GM23248 (cell line): ENCODE measurements around the gene NR2C1. TPM values are rescaled to one million over a fixed set of nuclear protein-coding genes. Genes with fewer than 3 reads are reported as not detected.

Experiments used
- DNase-seq: peaks from one replicate; pipeline ENCODE4 v3.0.0-alpha.2; 2015
- H2AFZ ChIP-seq: fragments of 200-600 bp; sonication (generic); 2 replicates; pipeline ENCODE4 v1.6.1; 2016; ENCODE audit warnings: antibody characterized with exemption
- H3F3A ChIP-seq: fragments of 200-600 bp; sonication (generic); 2 replicates; pipeline ENCODE4 v1.6.1; 2016; ENCODE audit warnings: mild to moderate bottlenecking, antibody characterized with exemption, mixed run types; ENCODE audit not compliant: insufficient read depth
- H3K27ac ChIP-seq: fragments of 200-600 bp; sonication (generic); 2 replicates; pipeline ENCODE4 v1.5.1; 2016; ENCODE audit warnings: mild to moderate bottlenecking
- H3K27me3 ChIP-seq: fragments of 200-600 bp; sonication (generic); replicated peaks from 2 replicates; pipeline ENCODE4 v1.6.1; 2016; ENCODE audit warnings: mild to moderate bottlenecking; ENCODE audit not compliant: insufficient read depth
- H3K36me3 ChIP-seq: fragments of 200-600 bp; sonication (generic); 2 replicates; pipeline ENCODE4 v1.6.1; 2016; ENCODE audit warnings: low read depth, mild to moderate bottlenecking
- H3K4me1 ChIP-seq: fragments of 200-600 bp; sonication (generic); 2 replicates; pipeline ENCODE4 v1.6.1; 2016; ENCODE audit warnings: mild to moderate bottlenecking; ENCODE audit not compliant: insufficient read depth
- H3K4me2 ChIP-seq: fragments of 200-600 bp; sonication (generic); one replicate; pipeline ENCODE4 v1.6.1; 2016; ENCODE audit warnings: mild to moderate bottlenecking; ENCODE audit not compliant: unreplicated experiment
- H3K4me3 ChIP-seq: fragments of 200-600 bp; sonication (generic); 2 replicates; pipeline ENCODE4 v1.5.1; 2016; ENCODE audit warnings: mild to moderate bottlenecking
- H3K79me2 ChIP-seq: fragments of 200-600 bp; sonication (generic); 2 replicates; pipeline ENCODE4 v1.6.1; 2016; ENCODE audit warnings: mild to moderate bottlenecking; ENCODE audit not compliant: insufficient read depth
- H3K9ac ChIP-seq: fragments of 200-600 bp; sonication (generic); 2 replicates; pipeline ENCODE4 v1.6.1; 2016; ENCODE audit warnings: mild to moderate bottlenecking
- H3K9me2 ChIP-seq: fragments of 200-600 bp; sonication (generic); 2 replicates; pipeline ENCODE4 v1.6.1; 2016; ENCODE audit warnings: mixed run types, mild to moderate bottlenecking, moderate library complexity; ENCODE audit not compliant: insufficient read depth
- H3K9me3 ChIP-seq: fragments of 200-600 bp; sonication (generic); one replicate; pipeline ENCODE4 v1.6.1; 2017; ENCODE audit warnings: low read depth
- H4K20me1 ChIP-seq: fragments of 200-600 bp; sonication (generic); 2 replicates; pipeline ENCODE4 v1.6.0; 2016; ENCODE audit not compliant: insufficient read depth
- EZH2 ChIP-seq: fragments of 200-600 bp; sonication (generic); IDR thresholded peaks from 2 replicates; pipeline ENCODE4 v1.6.1; 2018; ENCODE audit warnings: antibody characterized with exemption, mild to moderate bottlenecking; ENCODE audit not compliant: insufficient read depth, poor library complexity, severe bottlenecking
- EZH2phosphoT487 ChIP-seq: fragments of 200-600 bp; sonication (generic); IDR thresholded peaks from 2 replicates; pipeline ENCODE4 v1.6.1; 2018; ENCODE audit warnings: antibody characterized with exemption, moderate library complexity, mild to moderate bottlenecking, low read depth; ENCODE audit not compliant: insufficient read depth
- WGBS, 2 experiments: methylation state at CpG; one replicate each; pipeline ENCODE4 v1.1.6; 2015 to 2017; ENCODE audit warnings: low lambda C conversion rate in 2 of 2, low coverage in 1 of 2; ENCODE audit errors: missing lambda C conversion rate in 2 of 2; 5-methylcytosine and 5-hydroxymethylcytosine counted together
- in situ Hi-C: fragments of 300-500 bp; cut with MboI; formaldehyde crosslinking; loops from 2 replicates; pipeline ENCODE4 v1.15.0; 2020
- polyA plus RNA-seq: library from polyadenylated mRNA; unstranded; fragments of >200 nt; fragmentation: Nextera tagmentation; extraction: Ambion mirVana; gene quantifications from 2 replicates; pipeline ENCODE4 v1.2.1, GENCODE V29; 2016
- total RNA-seq: library from RNA; depleted of rRNA; stranded (reverse); fragments of >200 nt; shearing (Covaris generic); gene quantifications from 2 replicates; pipeline ENCODE4 v1.2.3, GENCODE V29; 2014

Gene NR2C1
- total and polyA plus RNA-seq, 2 experiments from 2014 or later = 28.0 to 32.9 TPM

- Histone ChIP-seq H4K20me1 (no peaks in the 10 kb centered on the region), H3K27me3 (no peaks in the 10 kb centered on the region), H3K4me1 (no peaks in the 10 kb centered on the region), H3K9me2 (no peaks in the 10 kb centered on the region), H3F3A (no peaks in the 10 kb centered on the region), H3K79me2 (no peaks in the 10 kb centered on the region), H3K27ac (no peak overlapping the region), H3K4me2 (no peak overlapping the region), H3K36me3 (peaks cover 15% of the 10 kb centered on the region; the same call in 1 of the 2 replicates), H3K4me3 (no peak overlapping the region), H3K9me3 (no peaks in the 10 kb centered on the region), H2AFZ (no peak overlapping the region), H3K9ac (no peak overlapping the region)
- TF ChIP-seq EZH2phosphoT487 = no peak
- TF ChIP-seq EZH2 = no peak
- in situ Hi-C loops = no loop called here
- 95 to 100% methylated on average over 2 of the region's 2 CpGs for WGBS, 2 experiments
- DNase-seq = no peak
Measured at GRCh38 chr12:95022477-95022876, 50.9 kb downstream of the NR2C1 start.

- Histone ChIP-seq H3K9ac (no peak overlapping the region), H3K4me3 (no peak overlapping the region), H3K36me3 (peaks cover 6% of the 10 kb centered on the region; the same call in 1 of the 2 replicates), H3K9me2 (no peaks in the 10 kb centered on the region), H3K4me1 (no peaks in the 10 kb centered on the region), H4K20me1 (no peaks in the 10 kb centered on the region), H3K27me3 (no peaks in the 10 kb centered on the region), H3K4me2 (no peak overlapping the region), H3F3A (no peaks in the 10 kb centered on the region), H3K27ac (no peak overlapping the region), H3K79me2 (no peaks in the 10 kb centered on the region), H3K9me3 (no peaks in the 10 kb centered on the region), H2AFZ (no peak overlapping the region)
- WGBS, 2 experiments = 0 to 16% methylated on average over 1 of the region's 1 CpG
- in situ Hi-C loops = no loop called here
- no peak for TF ChIP-seq EZH2phosphoT487
- DNase-seq = no peak
Measured at GRCh38 chr12:95017482-95017881, 55.9 kb downstream of the NR2C1 start.

GRCh38 chr12:95016120-95016519 lies 57.3 kb downstream of the NR2C1 start:
- WGBS, 2 experiments = 100% methylated on average over 2 of the region's 2 CpGs

GRCh38 chr12:95014554-95014953 lies 58.9 kb downstream of the NR2C1 start:
- Histone ChIP-seq H3K36me3 (no peaks in the 10 kb centered on the region), H3K9ac (no peak overlapping the region), H4K20me1 (no peaks in the 10 kb centered on the region), H3K27ac (no peak overlapping the region), H3K4me3 (no peak overlapping the region), H3F3A (no peaks in the 10 kb centered on the region), H3K27me3 (no peaks in the 10 kb centered on the region), H3K79me2 (no peaks in the 10 kb centered on the region), H3K4me2 (no peak overlapping the region), H3K9me2 (no peaks in the 10 kb centered on the region), H3K4me1 (no peaks in the 10 kb centered on the region), H2AFZ (no peak overlapping the region), H3K9me3 (no peaks in the 10 kb centered on the region)
- DNase-seq = no peak
- TF ChIP-seq EZH2phosphoT487 = no peak
- no peak for TF ChIP-seq EZH2
- in situ Hi-C loops = no loop called here

More at GRCh38 chr12:95016120-95016519, 57.3 kb downstream of the NR2C1 start:
- H3K79me2 ChIP-seq = no peaks in the 10 kb centered on the region
- H3K27ac ChIP-seq = no peak overlapping the region
- H3K9ac ChIP-seq = no peak overlapping the region
- no peak overlapping the region for H3K4me3 ChIP-seq
- H3K9me2 ChIP-seq = no peaks in the 10 kb centered on the region
- no peaks in the 10 kb centered on the region for H3K4me1 ChIP-seq
- no peak for TF ChIP-seq EZH2
- TF ChIP-seq EZH2phosphoT487 = no peak
- DNase-seq = no peak
- H3K4me2 ChIP-seq = no peak overlapping the region
- H3F3A ChIP-seq = no peaks in the 10 kb centered on the region
- in situ Hi-C loops = no loop called here
- H4K20me1 ChIP-seq = no peaks in the 10 kb centered on the region
- H2AFZ ChIP-seq = no peak overlapping the region
- H3K27me3 ChIP-seq = no peaks in the 10 kb centered on the region
- no peaks in the 10 kb centered on the region for H3K36me3 ChIP-seq
- no peaks in the 10 kb centered on the region for H3K9me3 ChIP-seq

GRCh38 chr12:95006206-95006605 lies 67.2 kb downstream of the NR2C1 start:
- H3K27ac ChIP-seq = no peak overlapping the region
- H3K79me2 ChIP-seq = peaks cover 18% of the 10 kb centered on the region
- DNase-seq = no peak
- H3K4me1 ChIP-seq = no peaks in the 10 kb centered on the region
- no peaks in the 10 kb centered on the region for H3K9me2 ChIP-seq
- H3K9ac ChIP-seq = no peak overlapping the region
- in situ Hi-C loops = no loop called here
- no peaks in the 10 kb centered on the region for H4K20me1 ChIP-seq
- 56 to 65% methylated on average over 4 of the region's 4 CpGs for whole genome bisulfite sequencing, 2 experiments
- no peaks in the 10 kb centered on the region for H3K36me3 ChIP-seq
- TF ChIP-seq EZH2phosphoT487 (no peak), EZH2 (no peak)
- no peak overlapping the region for H2AFZ ChIP-seq
- H3K9me3 ChIP-seq = no peaks in the 10 kb centered on the region
- H3F3A ChIP-seq = peaks cover 7% of the 10 kb centered on the region
- no peaks in the 10 kb centered on the region for H3K27me3 ChIP-seq
- no peak overlapping the region for H3K4me3 ChIP-seq
- H3K4me2 ChIP-seq = no peak overlapping the region
